Activated naive CD4-positive, alpha-beta T cell treated with anti-CD3 and anti-CD28 coated beads, Interleukin-2, amount 50 U/mL, for 24 hours (primary cell): ENCODE measurements around the gene SDK1.
"Not testable (repeated sequence)": the region's sequence is repeated elsewhere in the genome, so short reads cannot be mapped to it uniquely, and the experiment has no call there.

ENCODE experiments used
- H3K27ac Mint-ChIP-seq: one replicate; pipeline ENCODE4 v1.8.0; 2021; ENCODE audit warnings: mild to moderate bottlenecking, mixed read lengths
- H3K27me3 Mint-ChIP-seq: one replicate; pipeline ENCODE4 v1.8.0; 2021; ENCODE audit warnings: mixed read lengths
- H3K36me3 Mint-ChIP-seq: one replicate; pipeline ENCODE4 v1.8.0; 2021; ENCODE audit warnings: mixed read lengths
- H3K4me1 Mint-ChIP-seq: one replicate; pipeline ENCODE4 v1.8.0; 2021; ENCODE audit warnings: mixed read lengths
- H3K4me3 Mint-ChIP-seq: one replicate; pipeline ENCODE4 v1.8.0; 2021; ENCODE audit warnings: mild to moderate bottlenecking, mixed read lengths
- H3K9me3 Mint-ChIP-seq: one replicate; pipeline ENCODE4 v1.8.0; 2021; ENCODE audit warnings: mixed read lengths

The SDK1 gene

DNA sequence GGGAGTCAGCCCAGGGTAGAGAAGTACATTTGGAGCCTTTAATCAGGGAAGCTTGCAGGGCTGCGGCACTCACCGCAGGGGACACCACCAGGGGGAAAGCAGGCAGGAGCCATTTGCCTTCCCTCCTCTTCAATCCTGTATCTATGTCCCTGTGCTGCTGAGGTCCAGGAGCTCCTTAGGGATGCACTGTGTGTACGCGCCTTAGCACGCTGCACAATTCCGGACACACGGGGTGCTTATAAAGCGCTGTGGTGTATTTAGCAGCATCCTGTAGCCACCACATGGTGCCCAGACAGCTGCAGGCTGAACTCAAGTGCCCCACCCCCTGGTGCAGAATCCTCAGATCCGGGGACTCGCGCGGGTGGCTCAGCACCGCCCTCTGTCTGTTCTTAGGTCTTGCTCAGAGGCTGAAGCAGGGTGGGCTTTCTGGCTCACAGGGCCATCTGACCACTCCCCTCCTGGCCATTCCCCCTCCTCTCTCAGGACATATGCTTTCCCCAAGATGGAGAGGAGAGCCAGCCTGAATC, 421.4 kb downstream of the SDK1 start:
- H3K27ac Mint-ChIP-seq, result no peak overlapping the region
- H3K4me1 Mint-ChIP-seq, result no peaks in the 10 kb centered on the region
- H3K9me3 Mint-ChIP-seq, result no peaks in the 10 kb centered on the region
- H3K4me3 Mint-ChIP-seq, result no peak overlapping the region
- no peaks in the 10 kb centered on the region for H3K36me3 Mint-ChIP-seq
- H3K27me3 Mint-ChIP-seq, result no peaks in the 10 kb centered on the region

DNA sequence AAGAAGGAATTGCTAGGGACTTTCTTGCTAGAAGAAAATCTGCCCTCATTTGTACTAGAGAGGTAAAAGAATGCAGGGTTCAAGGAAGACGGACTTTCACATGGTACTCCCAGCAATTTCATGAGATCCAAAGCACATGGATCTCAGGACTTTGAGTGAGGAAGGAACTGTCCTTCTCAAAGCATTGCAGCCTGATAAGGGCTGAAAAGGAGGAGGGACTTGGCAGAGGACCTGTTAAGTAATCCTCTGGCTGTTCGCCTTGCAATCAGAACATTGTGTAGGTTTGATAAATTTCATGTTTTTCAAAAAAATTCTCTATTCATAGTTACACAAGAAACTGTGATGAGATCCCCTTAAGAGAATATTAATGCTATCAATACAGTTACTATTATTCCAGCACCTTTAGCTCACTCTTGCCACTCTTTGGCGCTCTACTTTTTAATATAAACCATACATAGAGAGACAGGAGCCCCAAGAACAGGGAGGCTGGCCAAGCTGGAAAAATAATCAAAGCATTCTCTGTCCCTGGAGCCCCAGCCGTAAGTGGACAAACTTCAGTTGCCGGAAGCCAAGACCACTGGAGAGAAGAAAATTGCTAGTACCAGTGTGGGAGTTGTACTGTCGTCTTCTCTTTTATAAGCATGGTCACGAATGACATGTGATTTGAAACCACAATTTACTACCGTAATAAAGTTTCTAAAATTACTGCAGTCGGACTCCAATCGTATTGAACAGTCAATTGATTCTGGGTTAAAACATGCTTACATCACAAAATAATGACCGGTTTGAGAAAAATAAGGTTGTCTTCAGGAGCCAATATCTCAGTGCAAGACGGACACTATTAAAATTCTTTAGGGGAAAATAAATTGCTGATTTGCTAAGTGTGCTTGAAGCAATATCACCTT, 424.4 kb downstream of the SDK1 start:
- Mint-ChIP-seq H3K36me3 (no peaks in the 10 kb centered on the region), H3K27me3 (peaks cover 1% of the 10 kb centered on the region), H3K27ac (no peak overlapping the region), H3K4me3 (no peak overlapping the region), H3K9me3 (no peaks in the 10 kb centered on the region), H3K4me1 (no peaks in the 10 kb centered on the region)

DNA sequence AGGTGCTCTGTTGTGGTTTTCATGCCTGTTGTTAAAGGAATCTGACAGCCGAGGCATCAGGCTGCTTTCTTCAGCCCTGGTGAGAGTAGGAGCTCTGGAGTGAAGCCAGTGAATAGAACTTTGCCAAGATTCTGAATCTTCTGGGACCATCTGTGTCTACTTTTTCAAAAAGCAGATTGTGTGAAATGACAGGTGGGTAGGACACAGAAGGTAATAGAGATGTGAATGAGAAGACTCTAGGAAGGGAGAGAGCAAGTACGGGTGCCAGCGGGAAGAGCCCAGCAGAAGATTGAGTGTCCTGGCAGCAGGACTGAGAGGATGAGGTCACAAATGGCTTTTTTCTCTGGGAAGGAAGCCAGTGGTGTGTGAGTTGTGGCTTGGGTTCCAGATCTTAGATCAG, 429.2 kb downstream of the SDK1 start:
- Mint-ChIP-seq H3K27me3 (peaks cover 1% of the 10 kb centered on the region), H3K4me3 (no peak overlapping the region), H3K27ac (no peak overlapping the region), H3K4me1 (no peaks in the 10 kb centered on the region), H3K36me3 (no peaks in the 10 kb centered on the region), H3K9me3 (no peaks in the 10 kb centered on the region)

DNA sequence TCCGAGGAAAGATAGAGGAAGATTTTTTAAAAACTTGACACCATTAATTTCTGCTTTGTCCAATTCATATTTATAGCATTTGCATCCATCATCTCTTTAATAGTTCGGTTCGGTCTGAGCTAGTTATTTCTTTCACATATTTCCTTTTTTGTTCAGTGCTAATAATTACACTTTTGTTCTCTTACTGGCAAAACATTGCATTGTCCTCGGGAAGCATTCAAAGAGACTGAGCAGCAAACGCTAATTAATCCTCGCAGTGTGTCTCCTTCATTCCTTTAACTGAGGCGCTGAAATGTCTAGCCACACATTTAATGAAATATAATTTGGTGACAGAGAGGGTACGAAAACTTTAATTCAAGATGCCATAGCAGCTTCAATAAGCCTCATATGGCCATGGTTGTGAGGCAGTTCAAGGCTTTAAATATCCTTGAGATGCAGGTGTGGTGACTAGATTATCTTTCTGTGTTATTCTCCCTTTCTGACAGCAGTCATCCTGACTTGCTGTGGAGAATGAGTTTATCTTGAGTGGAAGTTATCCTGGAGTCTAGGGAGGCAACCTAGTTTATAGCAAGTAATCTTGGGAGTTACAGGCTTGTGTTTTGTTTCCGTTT, 431.4 kb downstream of the SDK1 start:
- no peaks in the 10 kb centered on the region for H3K4me1 Mint-ChIP-seq
- H3K27me3 Mint-ChIP-seq, result peaks cover 1% of the 10 kb centered on the region
- H3K36me3 Mint-ChIP-seq, result no peaks in the 10 kb centered on the region
- no peaks in the 10 kb centered on the region for H3K9me3 Mint-ChIP-seq
- no peak overlapping the region for H3K27ac Mint-ChIP-seq
- no peak overlapping the region for H3K4me3 Mint-ChIP-seq

DNA sequence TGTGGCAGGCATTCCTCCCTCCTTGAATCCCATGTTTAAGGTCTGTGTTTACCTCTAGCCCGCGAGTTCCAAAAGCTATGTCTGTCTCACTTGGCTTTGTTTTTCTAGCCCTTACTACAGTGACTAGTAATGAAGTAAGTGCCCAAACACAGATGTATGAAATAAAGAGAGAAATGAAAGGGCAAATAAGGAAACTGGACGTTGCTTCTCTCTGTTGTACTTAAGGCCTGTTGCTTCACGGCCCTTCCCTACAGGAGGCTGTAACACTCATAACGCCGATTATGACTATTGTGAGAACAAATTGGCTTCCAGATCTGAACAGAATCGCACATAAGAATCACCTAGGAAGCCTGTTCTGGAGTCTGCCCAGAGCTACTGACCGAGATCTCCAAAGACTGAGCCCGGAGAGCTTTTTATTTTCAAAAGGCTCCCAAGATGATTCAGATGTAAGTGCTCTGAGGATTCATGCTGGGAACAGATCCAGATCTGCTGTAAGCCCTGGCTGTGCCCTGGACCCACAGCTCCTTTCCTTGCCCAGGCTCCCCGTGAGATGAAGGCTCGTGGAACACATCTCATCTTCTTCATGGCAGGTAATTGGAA, 432.6 kb downstream of the SDK1 start:
- Mint-ChIP-seq H3K36me3 (no peaks in the 10 kb centered on the region), H3K4me3 (no peak overlapping the region), H3K27me3 (no peaks in the 10 kb centered on the region), H3K9me3 (peaks cover 7% of the 10 kb centered on the region), H3K4me1 (no peaks in the 10 kb centered on the region), H3K27ac (no peak overlapping the region)

DNA sequence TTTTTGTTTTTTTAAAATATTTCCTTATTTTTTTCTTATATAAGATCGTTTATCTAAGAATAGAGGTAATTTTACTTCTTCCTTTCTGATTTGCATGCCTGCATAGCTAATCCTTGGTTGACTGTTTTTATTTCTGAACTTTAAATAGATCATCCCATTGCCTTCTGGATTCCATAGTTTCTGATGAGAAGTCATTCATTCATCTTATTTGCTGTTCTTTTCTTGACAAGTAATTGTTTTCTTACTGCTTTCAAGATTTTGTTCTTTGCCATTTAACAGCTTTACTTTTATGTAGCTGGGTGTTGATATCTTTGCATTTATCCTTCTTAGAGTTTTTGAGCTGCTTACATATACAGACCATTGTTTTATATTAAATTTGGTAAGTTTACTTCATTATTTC, 437.9 kb downstream of the SDK1 start:
- Mint-ChIP-seq H3K4me1 (no peaks in the 10 kb centered on the region), H3K9me3 (peaks cover 14% of the 10 kb centered on the region), H3K27me3 (peaks cover 1% of the 10 kb centered on the region), H3K4me3 (no peak overlapping the region), H3K27ac (no peak overlapping the region), H3K36me3 (peaks cover 5% of the 10 kb centered on the region)

DNA sequence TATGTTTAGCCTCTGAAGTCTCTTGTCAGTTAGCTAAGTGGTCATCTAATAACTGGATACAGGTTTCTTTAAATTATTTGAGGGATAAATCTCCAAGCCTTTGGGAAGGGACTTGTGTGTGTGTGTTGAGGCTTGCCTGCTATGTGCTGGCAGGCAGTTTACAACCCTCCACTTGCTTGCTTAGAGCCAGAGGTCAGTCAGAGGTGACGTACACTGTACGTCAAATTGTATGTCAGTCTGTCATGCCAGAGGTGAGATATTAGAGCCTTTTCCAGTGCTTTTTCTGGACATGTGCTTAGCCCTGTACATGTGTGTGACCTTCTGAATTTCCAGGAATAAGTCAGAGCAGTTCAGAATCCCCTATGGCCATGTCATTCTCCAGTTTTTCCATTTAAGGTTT, 438.9 kb downstream of the SDK1 start:
- peaks cover 1% of the 10 kb centered on the region for H3K27me3 Mint-ChIP-seq
- H3K36me3 Mint-ChIP-seq, result peaks cover 5% of the 10 kb centered on the region

DNA sequence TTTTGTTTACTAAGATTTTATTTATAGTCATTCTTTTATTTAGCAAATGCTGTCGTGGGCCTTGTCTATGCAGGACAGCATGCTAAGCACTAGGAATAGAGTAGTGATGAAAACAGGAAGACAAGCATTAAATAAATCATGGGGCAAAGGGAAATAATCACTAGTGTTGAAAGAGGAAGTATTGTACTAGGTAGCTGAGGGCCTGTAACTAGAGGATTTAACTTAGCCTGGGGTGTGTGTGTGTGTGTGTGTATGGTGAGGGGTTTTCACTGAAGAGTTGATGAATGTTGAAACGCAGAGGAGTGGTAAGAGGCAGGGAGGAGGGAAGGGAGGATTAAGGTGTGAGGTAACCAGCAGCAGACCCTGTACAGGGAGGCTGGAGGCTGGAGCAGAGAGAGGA, 446.4 kb downstream of the SDK1 start:
- H3K4me1 Mint-ChIP-seq, result no peaks in the 10 kb centered on the region

More for the DNA sequence above, 438.9 kb downstream of the SDK1 start:
- H3K4me3 Mint-ChIP-seq, result no peak overlapping the region
- H3K4me1 Mint-ChIP-seq, result no peaks in the 10 kb centered on the region
- H3K27ac Mint-ChIP-seq, result no peak overlapping the region
- H3K9me3 Mint-ChIP-seq, result peaks cover 14% of the 10 kb centered on the region

DNA sequence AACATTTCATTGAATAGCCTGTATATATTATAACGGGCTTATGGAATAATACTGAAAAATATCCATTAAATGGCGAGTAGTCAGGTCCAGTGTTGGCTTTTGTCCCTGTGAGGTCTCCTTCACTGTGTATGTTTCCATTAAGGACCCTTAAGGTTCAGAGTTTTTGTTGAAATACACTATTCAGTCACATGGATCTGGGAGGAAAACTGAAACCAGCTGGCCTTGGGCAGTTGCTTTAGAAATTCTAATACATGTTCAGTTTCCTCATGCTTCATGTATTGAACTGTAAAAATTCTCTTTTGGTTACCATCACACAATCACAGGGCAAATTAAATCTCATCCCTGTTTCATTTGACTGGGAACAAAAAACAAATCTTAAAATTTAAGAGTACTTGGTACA, 447.3 kb downstream of the SDK1 start:
- no peaks in the 10 kb centered on the region for H3K9me3 Mint-ChIP-seq
- H3K27ac Mint-ChIP-seq, result no peak overlapping the region
- no peak overlapping the region for H3K4me3 Mint-ChIP-seq
- H3K36me3 Mint-ChIP-seq, result no peaks in the 10 kb centered on the region
- H3K4me1 Mint-ChIP-seq, result no peaks in the 10 kb centered on the region
- H3K27me3 Mint-ChIP-seq, result no peaks in the 10 kb centered on the region

More for the DNA sequence above, 446.4 kb downstream of the SDK1 start:
- H3K27ac Mint-ChIP-seq, result no peak overlapping the region
- no peaks in the 10 kb centered on the region for H3K9me3 Mint-ChIP-seq
- H3K4me3 Mint-ChIP-seq, result no peak overlapping the region
- H3K27me3 Mint-ChIP-seq, result no peaks in the 10 kb centered on the region
- no peaks in the 10 kb centered on the region for H3K36me3 Mint-ChIP-seq

DNA sequence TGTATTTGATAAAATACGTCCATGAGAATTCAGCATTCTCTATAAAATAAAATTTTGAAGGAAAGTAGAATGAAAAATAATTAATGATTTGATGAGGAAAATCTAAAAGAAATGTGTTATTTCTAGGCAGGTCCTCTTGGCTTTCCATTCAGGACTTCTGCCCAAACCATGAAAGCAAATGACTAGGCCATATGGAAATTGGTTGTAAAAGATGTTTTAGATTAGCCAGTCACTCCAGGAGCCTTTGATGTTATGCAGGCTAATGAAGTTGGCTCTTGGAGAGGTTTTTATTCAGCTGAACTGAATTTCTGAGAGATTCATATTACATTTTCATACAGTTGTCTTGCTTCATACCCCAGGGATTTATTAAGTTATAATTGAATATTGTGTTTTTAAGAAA, 452.8 kb downstream of the SDK1 start:
- H3K9me3 Mint-ChIP-seq, result no peaks in the 10 kb centered on the region
- no peaks in the 10 kb centered on the region for H3K27me3 Mint-ChIP-seq
- H3K27ac Mint-ChIP-seq, result no peak overlapping the region
- no peak overlapping the region for H3K4me3 Mint-ChIP-seq
- no peaks in the 10 kb centered on the region for H3K36me3 Mint-ChIP-seq
- H3K4me1 Mint-ChIP-seq, result no peaks in the 10 kb centered on the region

DNA sequence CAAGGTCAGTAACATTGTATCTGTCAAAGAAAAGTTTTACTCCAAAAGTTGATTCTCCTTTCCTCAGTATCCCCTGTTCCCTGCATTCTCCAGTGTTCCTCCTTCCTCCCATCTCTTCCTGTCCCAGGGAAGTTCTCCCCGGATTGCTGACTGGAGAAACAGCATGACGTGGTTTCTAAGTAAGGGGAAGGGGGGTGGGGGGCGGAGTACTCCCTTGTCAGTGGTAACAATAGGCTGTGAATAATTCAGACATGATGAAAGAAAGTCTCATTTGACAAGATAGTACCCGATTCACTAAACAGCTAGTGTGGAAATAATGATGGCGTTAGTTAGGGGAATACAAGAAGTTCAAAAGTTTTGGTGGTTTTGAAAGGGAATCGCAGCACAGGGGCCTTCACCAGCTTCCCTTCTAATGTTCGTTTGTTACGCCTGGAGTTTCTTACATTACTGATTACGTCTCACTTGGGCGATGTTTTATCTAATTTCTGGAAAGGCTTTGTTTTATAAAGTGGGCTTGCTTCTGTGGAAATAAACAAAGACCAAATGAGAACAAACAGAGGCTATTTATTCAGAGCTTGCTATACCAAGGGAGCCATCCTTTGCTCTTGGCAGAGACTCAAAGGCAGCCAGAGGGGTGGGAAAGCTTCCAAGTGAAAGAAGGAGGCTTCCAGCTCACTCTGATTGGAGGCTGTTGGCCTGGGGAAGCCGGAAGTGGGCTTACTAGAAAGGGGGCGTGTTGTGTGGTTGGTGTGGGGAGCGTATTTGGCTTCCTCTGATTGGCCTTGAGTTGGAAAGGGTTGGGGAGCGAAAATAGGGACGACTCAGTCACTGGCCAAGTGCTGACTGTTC, 453.7 kb downstream of the SDK1 start:
- H3K9me3 Mint-ChIP-seq, result no peaks in the 10 kb centered on the region
- no peaks in the 10 kb centered on the region for H3K36me3 Mint-ChIP-seq
- no peak overlapping the region for H3K4me3 Mint-ChIP-seq
- H3K4me1 Mint-ChIP-seq, result no peaks in the 10 kb centered on the region
- no peak overlapping the region for H3K27ac Mint-ChIP-seq
- H3K27me3 Mint-ChIP-seq, result no peaks in the 10 kb centered on the region

DNA sequence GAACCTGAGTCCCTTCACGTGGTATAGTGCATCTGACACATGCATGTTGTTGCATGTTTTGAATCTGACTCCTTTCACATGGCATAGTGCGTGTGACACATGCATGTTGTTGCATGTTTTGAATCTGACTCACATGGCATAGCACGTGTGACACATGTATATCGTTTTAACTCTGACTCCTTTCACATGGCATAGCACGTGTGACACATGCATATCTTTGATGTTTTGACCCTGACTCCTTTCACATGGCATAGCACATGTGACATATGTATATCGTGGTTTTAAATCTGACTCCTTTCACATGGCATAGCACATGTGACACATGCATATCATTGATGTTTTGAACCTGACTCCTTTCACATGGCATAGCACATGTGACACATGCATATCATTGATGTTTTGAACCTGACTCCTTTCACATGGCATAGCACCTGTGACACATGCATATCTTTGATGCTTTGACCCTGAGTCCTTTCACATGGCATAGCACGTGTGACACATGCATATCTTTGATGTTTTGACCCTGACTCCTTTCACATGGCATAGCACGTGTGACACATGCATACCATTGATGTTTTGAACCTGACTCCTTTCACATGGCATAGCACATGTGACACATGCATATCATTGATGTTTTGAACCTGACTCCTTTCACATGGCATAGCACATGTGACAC, 454.9 kb downstream of the SDK1 start:
- not testable (repeated sequence) for H3K9me3 Mint-ChIP-seq, H3K4me3 Mint-ChIP-seq, H3K27ac Mint-ChIP-seq, H3K36me3 Mint-ChIP-seq, H3K27me3 Mint-ChIP-seq, H3K4me1 Mint-ChIP-seq

DNA sequence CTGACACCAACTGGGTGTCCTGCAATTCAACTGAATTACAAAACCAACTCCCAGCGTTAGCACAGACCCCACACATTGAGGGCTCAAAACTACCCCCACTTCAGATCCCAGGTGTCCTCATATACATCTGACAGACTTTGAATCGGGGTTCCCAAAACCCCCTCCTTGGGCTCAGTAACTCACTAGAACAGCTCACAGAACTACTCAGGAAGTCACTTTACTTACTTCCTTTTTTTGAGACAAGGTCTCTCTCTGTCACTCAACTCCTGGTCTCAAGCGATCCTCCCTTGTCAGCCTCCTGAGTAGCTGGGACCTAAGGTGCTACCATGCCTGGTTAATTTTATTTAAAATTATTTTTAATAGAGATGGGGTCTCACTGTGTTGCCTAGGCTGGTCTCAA, 456.0 kb downstream of the SDK1 start:
- Mint-ChIP-seq H3K9me3 (no peaks in the 10 kb centered on the region), H3K4me1 (no peaks in the 10 kb centered on the region), H3K4me3 (no peak overlapping the region), H3K27ac (no peak overlapping the region), H3K27me3 (peaks cover 2% of the 10 kb centered on the region), H3K36me3 (peaks cover 4% of the 10 kb centered on the region)

DNA sequence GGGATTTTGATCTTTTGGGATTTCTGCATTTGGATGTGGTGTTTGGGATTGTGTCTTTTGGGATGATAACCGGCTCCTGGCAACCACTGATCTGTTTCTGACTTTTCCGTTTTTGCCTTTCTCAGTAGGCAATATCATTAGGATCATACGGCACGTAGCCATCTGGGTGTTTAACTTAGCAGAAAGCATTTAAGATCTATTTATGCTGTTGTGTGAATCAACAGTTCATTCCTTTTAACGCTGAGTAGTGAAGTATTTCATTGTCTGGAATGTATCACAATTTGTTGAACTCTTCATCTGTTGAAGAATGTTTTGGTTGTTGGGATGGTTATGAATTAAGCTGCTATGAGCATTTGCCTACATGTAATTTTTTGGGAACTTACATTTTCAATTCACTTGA, 459.6 kb downstream of the SDK1 start:
- no peaks in the 10 kb centered on the region for H3K9me3 Mint-ChIP-seq
- H3K27ac Mint-ChIP-seq, result no peak overlapping the region
- H3K4me3 Mint-ChIP-seq, result no peak overlapping the region
- peaks cover 4% of the 10 kb centered on the region for H3K36me3 Mint-ChIP-seq
- peaks cover 3% of the 10 kb centered on the region for H3K27me3 Mint-ChIP-seq
- no peaks in the 10 kb centered on the region for H3K4me1 Mint-ChIP-seq
